NOMO-1 treated with DMSO at 0.1 percent for 48 hours (cell line): ENCODE results near the gene ZC3H12C.
"Not testable (repeated sequence)": the region's sequence is repeated elsewhere in the genome, so short reads cannot be mapped to it uniquely, and the experiment has no call there.

Experiments used
- DNase-seq: peaks from one replicate; lab custom pipeline; 2025; ENCODE audit not compliant: unreplicated experiment; lab: John Stamatoyannopoulos, UW

Gene ZC3H12C

GRCh38 chr11:110092515-110093406 lies at the start of gene ZC3H12C:
ZC3H12C (plus strand) TSS chr11:110093392; CDS start chr11:110093412, 20 bp downstream.
- peak; percentile 74 for DNase-seq

- DNase-seq = no peak
Measured at GRCh38 chr11:110044226-110044968, 48.8 kb upstream of the ZC3H12C start.

DNA sequence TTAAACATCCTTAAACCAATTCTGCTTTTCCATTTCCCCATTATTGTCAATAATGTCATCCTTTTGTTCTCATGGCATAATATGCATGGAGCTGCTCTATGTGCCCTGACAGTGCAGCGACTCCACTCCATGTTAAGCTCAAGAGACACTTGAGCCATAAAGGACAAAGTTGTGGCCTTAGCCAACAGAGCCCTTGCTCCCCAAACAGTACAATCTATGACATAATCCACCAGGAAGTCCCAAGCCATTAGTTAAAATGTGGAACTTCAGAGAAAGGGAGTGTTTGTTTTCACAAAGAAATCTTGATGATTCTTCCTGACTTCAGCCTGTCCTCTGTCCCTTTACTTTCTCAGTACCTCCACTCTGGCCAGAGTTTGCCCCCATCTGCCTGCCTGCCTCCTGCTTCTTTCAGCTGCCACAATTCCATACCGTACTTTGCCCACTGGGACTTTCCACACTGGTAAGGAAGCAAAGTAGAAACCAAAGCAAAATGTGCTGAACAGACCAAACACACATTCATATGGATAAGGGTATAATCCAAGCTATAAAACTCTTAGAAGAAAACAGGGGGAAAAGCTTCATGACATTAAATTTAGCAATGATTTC lies 46.3 kb upstream of the ZC3H12C start:
- no peak for DNase-seq

DNA sequence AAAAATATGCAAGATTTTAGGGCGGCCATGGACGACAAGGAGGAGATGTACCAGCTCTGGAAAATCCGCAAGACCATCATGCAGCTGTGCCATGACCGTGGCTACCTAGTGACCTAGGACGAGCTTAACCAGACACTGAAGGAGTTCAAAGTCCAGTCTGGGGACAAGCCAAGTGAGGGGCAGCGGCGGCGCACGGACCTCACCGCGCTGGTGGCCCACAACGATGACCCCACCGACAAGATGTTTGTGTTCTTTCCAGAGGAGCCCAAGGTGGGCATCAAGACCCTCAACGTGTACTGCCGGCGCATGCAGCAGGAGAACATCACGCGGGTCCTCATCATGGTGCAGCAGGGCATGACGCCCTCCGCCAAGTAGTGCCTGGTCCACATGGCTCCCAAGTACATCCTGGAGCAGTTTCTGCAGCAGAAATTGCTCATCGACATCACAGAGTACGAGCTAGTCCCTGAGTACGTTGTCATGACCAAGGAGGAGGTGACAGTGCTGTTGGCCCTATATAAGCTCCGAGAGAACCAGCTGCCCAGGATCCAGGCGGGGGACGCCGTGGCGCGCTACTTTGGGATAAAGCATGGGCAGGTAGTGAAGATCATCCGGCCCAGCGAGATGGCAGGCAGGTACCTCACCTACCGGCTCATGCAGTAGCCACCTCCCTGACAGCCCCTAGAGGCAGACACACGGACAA lies 43.5 kb upstream of the ZC3H12C start:
- DNase-seq = no peak

- no peak for DNase-seq
Measured at GRCh38 chr11:110050201-110050506, 43.0 kb upstream of the ZC3H12C start.

DNA sequence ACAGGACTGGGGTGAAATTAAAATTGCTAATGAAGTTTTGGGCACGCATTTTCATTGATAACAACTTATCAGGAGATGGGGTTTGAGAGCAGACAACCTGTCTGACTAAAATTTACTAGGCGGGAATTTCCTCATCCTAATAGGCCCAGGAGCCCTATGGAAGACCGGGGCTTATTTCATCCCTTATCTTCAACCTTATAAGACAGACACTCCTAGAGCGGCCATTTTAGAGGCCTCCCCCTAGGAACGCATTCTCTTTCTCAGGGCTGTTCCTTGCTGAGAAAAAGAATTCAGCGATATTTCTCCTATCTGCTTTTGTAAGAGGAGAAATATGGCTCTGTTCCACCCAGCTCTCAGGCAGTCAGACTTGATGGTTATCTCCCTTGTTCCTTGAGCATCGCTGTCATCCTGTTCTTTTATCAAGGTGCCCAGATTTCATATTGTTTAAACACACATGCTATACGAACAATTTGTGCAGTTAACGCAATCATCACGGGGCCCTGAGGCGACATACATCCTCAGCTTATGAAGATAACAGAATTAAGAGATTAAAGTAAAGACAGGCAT lies 39.3 kb upstream of the ZC3H12C start:
- DNase-seq = no peak

GRCh38 chr11:110056956-110057355 lies 36.2 kb upstream of the ZC3H12C start:
- DNase-seq = no peak

GRCh38 chr11:110059706-110060463 lies 33.3 kb upstream of the ZC3H12C start:
- DNase-seq = no peak

DNA sequence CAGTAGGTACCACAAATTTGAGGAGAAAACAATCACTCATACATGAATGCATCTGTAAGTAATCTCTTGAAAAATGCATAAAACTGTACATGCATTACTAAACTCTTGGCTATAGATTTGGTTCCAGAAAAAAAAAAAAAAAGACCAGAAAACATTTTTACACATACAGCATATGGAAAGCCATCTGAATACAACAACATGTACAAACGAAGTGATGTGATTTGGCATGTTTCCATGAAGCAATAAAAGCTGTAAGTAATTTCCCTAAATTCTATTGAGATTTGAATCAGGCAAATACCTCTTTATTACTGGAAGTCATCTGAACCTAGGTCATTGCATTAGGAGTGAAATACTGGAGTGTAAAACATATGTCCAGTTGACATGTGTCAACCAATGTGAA lies 31.9 kb upstream of the ZC3H12C start:
- no peak for DNase-seq

DNA sequence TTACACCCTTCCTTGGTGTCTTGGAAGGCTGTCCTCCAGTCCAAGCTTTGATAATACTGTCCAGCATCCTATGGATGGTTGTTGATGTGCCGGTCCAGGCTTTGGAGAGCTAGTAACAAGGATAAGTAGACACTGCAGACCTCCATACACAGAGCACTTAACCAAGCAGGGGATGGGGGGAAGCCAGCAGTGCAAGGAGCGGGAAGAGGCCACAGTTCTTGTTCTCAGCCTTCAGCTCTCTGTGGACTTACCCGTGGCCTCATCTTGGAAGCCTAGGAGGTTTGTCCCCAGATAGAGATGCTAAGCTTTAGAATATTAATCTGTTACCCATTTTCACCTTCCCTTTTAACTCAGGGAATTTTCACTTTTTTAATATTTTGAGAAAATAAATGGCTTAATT lies 30.9 kb upstream of the ZC3H12C start:
- DNase-seq = no peak

DNA sequence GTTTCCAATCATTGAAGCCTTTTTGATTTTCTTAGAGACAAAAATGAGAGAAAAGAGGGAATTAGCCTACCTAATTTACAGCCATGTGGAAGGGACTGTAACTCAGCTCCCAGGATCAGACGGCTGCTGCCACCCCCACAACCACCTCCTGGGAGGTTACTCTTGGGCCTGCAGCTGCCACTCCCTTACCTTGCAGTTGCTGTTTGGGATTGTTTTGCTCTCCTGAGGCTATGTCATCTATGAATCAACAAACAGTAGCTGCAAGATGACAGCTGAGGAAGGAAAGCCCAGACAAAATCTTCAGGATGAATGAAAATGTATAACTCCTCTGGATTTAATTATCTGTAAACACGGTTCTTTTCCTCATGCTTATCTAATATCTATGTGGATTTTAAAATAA lies 28.0 kb upstream of the ZC3H12C start:
- DNase-seq = no peak

- not testable (repeated sequence) for DNase-seq
Measured at GRCh38 chr11:110068001-110068400, 25.2 kb upstream of the ZC3H12C start.

DNA sequence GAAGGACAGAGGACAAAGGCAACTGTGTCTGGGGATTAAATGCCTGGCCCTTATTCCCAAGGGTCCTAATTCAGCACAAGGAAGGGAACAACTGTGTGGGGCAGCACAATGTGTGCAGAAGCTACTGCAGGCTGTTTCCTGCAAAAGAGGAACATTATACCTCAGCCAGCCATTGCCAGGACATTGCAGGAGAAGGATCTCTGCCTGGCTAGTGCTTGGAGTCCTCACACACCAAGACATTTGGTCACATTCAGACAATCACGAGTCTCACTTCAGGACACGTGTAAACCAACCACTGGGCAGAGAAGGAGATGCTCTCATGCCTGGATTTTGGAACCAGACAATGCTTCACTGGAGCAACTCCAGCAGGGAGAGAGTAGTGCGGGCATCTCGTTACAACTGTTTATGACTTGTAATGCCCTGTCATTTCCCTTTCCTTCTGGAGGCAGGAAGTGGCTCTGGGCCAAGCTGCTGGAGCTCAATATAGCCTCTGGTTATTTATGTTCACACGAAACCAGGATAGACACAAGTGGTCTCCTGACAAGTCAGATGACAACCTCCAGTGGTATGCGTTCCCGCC lies 23.9 kb upstream of the ZC3H12C start:
- DNase-seq = peak; percentile 84

DNA sequence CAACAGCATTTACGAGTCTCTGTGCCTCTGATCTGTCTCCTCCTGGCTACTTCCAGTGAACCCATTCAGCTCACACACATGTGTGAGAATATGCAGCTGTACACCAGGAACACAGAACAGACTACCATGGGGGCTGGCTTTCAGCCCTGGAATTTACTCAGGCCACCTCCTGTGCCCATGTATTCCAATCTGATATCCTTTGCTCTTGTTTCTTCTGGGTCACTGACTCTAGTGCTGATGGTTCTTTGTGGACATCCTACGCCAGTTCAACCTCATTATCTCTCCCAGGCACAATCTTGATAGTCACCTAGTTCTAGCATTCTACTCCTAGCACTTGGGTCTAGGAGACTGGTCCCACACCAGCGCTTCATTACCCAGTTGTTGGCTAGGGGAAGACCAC lies 23.0 kb upstream of the ZC3H12C start:
- no peak for DNase-seq

DNA sequence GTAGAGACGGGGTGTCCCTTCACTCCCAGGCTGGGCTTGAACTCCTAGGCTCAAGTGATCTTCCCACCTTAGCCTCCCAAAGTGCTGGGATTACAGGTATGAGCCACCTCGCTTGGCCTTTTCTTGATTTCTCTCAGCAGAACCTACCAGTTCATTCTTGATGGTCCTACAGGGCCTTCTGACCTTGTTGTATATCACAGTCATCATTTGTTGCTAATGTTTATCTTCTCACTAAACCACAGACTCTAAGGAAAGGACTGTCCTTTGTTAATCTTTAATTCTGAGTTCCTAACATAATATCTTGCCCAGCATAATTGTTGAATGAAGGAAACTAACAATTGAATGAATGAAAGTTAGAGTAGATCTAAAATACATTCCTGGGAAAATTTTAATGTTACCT lies 22.0 kb upstream of the ZC3H12C start:
- no peak for DNase-seq

GRCh38 chr11:110072930-110073329 lies 20.3 kb upstream of the ZC3H12C start:
- DNase-seq = peak; percentile 76

DNA sequence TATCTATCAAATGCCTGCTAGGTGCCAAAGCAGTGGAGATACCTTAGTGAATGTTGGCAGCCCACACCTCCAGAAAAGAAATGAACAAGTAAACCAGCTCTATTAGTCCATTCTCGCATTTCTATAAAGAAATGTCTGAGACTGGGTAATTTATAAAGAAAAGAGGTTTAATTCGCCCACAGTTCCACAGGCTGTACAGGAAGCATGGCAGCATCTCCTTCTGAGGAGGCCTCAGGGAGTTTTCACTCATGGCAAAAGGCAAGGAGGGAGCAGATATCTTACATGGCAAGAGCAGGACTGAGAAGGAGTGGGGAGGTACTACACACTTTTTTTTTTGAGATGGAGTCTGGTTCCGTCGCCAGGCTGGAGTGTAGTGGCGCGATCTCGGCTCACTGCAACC lies 18.7 kb upstream of the ZC3H12C start:
- DNase-seq = no peak

DNA sequence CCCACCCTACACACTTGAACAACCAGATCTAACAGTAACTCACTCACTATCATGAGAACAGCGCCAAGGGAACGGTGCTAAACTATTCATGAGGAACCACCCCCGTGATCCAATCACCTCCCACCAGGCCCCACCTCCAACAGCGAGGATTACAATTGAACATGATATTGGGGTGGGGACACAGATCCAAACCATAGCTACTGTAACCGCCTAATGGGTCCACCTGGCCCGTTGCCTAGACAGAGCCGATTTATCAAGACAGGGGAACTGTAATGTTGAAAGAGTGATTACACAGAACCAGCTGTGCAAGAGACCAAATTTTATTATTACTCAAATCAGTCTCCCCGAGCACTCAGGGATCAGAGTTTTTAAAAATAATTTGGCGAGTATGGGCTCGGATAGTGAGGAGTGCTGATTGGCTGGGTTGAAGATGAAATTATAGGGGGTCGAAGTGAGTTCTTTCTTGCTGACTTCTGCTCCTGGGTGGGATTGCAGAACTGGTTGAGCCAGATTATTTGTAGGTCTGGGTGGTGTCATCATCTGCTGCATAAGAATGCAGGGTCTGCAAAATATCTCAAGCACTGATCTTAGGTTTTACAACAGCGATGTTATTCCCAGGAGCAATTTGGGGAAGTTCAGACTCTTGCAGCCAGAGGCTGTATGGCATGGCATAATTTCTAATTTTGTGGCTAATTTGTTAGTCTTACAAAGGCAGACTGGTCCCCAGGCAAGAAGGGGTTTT lies 17.9 kb upstream of the ZC3H12C start:
- peak; percentile 61 for DNase-seq

- DNase-seq = no peak
Measured at GRCh38 chr11:110075847-110076208, 17.4 kb upstream of the ZC3H12C start.
